Trophoblast cell (in vitro differentiated cells and primary cell): ENCODE measurements around the gene MBNL3.

Source experiments
- DNase-seq, 2 donors: peaks; one replicate each; pipeline ENCODE4 v3.0.0-alpha.2; 2016
- H2AFZ ChIP-seq: 2 replicates; pipeline ENCODE4 v1.6.1; 2013; ENCODE audit warnings: low read length, moderate library complexity, mild to moderate bottlenecking; ENCODE audit not compliant: insufficient read depth, poor library complexity
- H2AK5ac ChIP-seq: 2 replicates; pipeline ENCODE4 v1.6.1; 2013; ENCODE audit warnings: mild to moderate bottlenecking, low read length
- H2BK120ac ChIP-seq: 2 replicates; pipeline ENCODE4 v1.6.1; 2013; ENCODE audit warnings: low read length, mild to moderate bottlenecking, moderate library complexity; ENCODE audit not compliant: insufficient read depth, poor library complexity
- H2BK12ac ChIP-seq: 2 replicates; pipeline ENCODE4 v1.6.1; 2013; ENCODE audit warnings: mild to moderate bottlenecking, low read length, moderate library complexity
- H2BK5ac ChIP-seq: 2 replicates; pipeline ENCODE4 v1.6.1; 2013; ENCODE audit warnings: low read length, low read depth, moderate library complexity, mild to moderate bottlenecking; ENCODE audit not compliant: poor library complexity
- H3K14ac ChIP-seq: 2 replicates; pipeline ENCODE4 v1.6.1; 2013; ENCODE audit warnings: mild to moderate bottlenecking, low read length
- H3K18ac ChIP-seq: 2 replicates; pipeline ENCODE4 v1.6.1; 2013; ENCODE audit warnings: mild to moderate bottlenecking, low read length
- H3K23ac ChIP-seq: 2 replicates; pipeline ENCODE4 v1.6.1; 2013; ENCODE audit warnings: low read length
- H3K27ac ChIP-seq: 2 replicates; pipeline ENCODE4 v1.5.1; 2013; ENCODE audit warnings: low read depth, mild to moderate bottlenecking, inconsistent platforms, low read length, moderate library complexity
- H3K27me3 ChIP-seq: 2 replicates; pipeline ENCODE4 v1.6.1; 2013; ENCODE audit warnings: inconsistent platforms, mild to moderate bottlenecking, low read length, moderate library complexity; ENCODE audit not compliant: insufficient read depth
- H3K36me3 ChIP-seq, 2 experiments: 1 replicate in 1 of 2; 2 replicates in 1 of 2; pipeline ENCODE4 v1.6.1; 2013; ENCODE audit warnings: low read length in 2 of 2, mild to moderate bottlenecking in 2 of 2, moderate library complexity in 1 of 2; ENCODE audit not compliant: insufficient read depth in 2 of 2, control insufficient read depth in 1 of 2
- H3K4ac ChIP-seq: 2 replicates; pipeline ENCODE4 v1.6.1; 2013; ENCODE audit warnings: low read depth, mild to moderate bottlenecking, low read length, moderate library complexity
- H3K4me1 ChIP-seq, 2 experiments: 1 replicate in 1 of 2; 2 replicates in 1 of 2; pipeline ENCODE4 v1.6.1; 2013; ENCODE audit warnings: low read length in 2 of 2, mild to moderate bottlenecking in 2 of 2, moderate library complexity in 1 of 2; ENCODE audit not compliant: insufficient read depth in 2 of 2, control insufficient read depth in 1 of 2
- H3K4me2 ChIP-seq: 2 replicates; pipeline ENCODE4 v1.6.1; 2013; ENCODE audit warnings: inconsistent platforms, mild to moderate bottlenecking, low read length, moderate library complexity
- H3K4me3 ChIP-seq: 2 replicates; pipeline ENCODE4 v1.5.1; 2013; ENCODE audit warnings: mild to moderate bottlenecking, low read depth, low read length, inconsistent platforms
- H3K79me1 ChIP-seq: one replicate; pipeline ENCODE4 v1.6.1; 2013; ENCODE audit warnings: low read length
- H3K79me2 ChIP-seq: 2 replicates; pipeline ENCODE4 v1.6.1; 2013; ENCODE audit warnings: low read length, mild to moderate bottlenecking; ENCODE audit not compliant: control insufficient read depth, insufficient read depth, poor library complexity
- H3K9ac ChIP-seq: 2 replicates; pipeline ENCODE4 v1.6.1; 2013; ENCODE audit warnings: mild to moderate bottlenecking, low read length
- H3K9me3 ChIP-seq: 2 replicates; pipeline ENCODE4 v1.6.1; 2013; ENCODE audit warnings: low read depth, mild to moderate bottlenecking, control low read depth, inconsistent platforms, low read length; ENCODE audit not compliant: insufficient read depth
- H4K12ac ChIP-seq: 2 replicates; pipeline ENCODE4 v1.6.1; 2013; ENCODE audit warnings: low read depth, mild to moderate bottlenecking, low read length, moderate library complexity
- H4K8ac ChIP-seq: 2 replicates; pipeline ENCODE4 v1.6.1; 2013; ENCODE audit warnings: low read depth, mild to moderate bottlenecking, low read length, moderate library complexity
- H4K91ac ChIP-seq: one replicate; pipeline ENCODE4 v1.6.1; 2013; ENCODE audit warnings: low read depth, mild to moderate bottlenecking, low read length, moderate library complexity
- WGBS: extraction: QIAGEN DNeasy Blood & Tissue Kit; methylation state at CpG from one replicate; pipeline ENCODE4 v1.1.7; 2013; ENCODE audit warnings: missing lambda C conversion rate; ENCODE audit not compliant: insufficient read length, insufficient coverage; ENCODE audit errors: extremely low coverage; 5-methylcytosine and 5-hydroxymethylcytosine counted together

The MBNL3 gene

DNA sequence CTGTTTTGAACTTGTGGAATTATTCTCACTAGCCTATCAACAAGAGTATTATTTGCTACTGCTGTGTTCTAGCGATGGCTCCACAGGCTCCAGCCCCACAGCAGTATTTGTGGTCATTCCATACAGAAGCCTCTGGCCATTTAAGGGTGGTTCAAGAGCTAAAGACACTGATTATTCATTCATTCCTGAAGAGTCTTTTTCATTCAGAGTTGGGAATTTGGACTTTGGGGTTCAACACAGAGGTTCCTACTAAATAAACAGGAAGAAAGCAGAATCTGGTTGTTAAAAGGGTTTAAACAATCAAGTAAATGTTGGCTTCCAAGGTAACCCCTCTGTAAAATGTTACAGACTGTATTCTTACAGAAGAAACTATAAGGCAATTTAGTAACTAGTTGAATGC, 4.3 kb upstream of the MBNL3 start:
- H3K4me2 ChIP-seq: no peak overlapping the region
- no peak for DNase-seq
- H2AFZ ChIP-seq: no peak overlapping the region
- no peak overlapping the region for H2BK120ac ChIP-seq
- H3K27ac ChIP-seq: no peak overlapping the region
- no peak overlapping the region for H2AK5ac ChIP-seq
- no peak overlapping the region for H3K23ac ChIP-seq
- H3K36me3 ChIP-seq: no peaks in the 10 kb centered on the region
- no peaks in the 10 kb centered on the region for H3K27me3 ChIP-seq
- no peak overlapping the region for H4K91ac ChIP-seq
- peaks cover 0 to 4% of the 10 kb centered on the region in 2 experiments for H3K4me1 ChIP-seq
- H3K4me3 ChIP-seq: no peak overlapping the region
- no peak overlapping the region for H2BK12ac ChIP-seq
- no peak overlapping the region for H3K14ac ChIP-seq
- no peaks in the 10 kb centered on the region for H3K79me2 ChIP-seq
- no peak overlapping the region for H2BK5ac ChIP-seq
- H3K79me1 ChIP-seq: peaks cover 2% of the 10 kb centered on the region
- H3K9me3 ChIP-seq: no peaks in the 10 kb centered on the region
- no peak overlapping the region for H3K9ac ChIP-seq
- no peak overlapping the region for H3K18ac ChIP-seq
- no peak overlapping the region for H3K4ac ChIP-seq
- no peak overlapping the region for H4K8ac ChIP-seq
- no peak overlapping the region for H4K12ac ChIP-seq
- WGBS: no CpG with 5 or more reads among the region's 1 CpG

DNA sequence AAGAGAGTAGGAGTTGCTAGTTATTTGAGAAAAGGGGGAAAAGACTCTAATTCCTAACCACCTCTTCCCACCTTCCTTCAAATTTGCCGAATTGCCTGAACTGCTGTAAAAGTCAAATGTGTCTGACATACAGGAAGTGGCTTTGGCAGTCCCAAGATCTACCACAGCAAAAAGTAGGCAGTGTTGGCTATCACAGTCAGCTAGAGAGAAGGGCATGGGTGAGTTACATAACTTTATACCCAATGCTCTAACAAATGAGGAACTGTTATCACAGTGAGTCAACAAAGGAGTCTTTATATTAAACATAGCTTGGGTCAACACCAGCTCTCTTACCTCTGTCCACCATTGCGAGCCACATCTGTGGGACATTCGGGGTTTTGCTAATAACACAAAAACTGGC, 2.4 kb upstream of the MBNL3 start:
- Histone ChIP-seq H3K27ac (no peak overlapping the region), H3K36me3 (no peaks in the 10 kb centered on the region), H3K4me1 (no peaks in the 10 kb centered on the region), H4K12ac (no peak overlapping the region), H3K4me2 (no peak overlapping the region), H2BK5ac (no peak overlapping the region), H2BK120ac (no peak overlapping the region), H3K9ac (no peak overlapping the region), H3K79me1 (peaks cover 2% of the 10 kb centered on the region), H2AFZ (no peak overlapping the region), H3K18ac (no peak overlapping the region), H3K4me3 (no peak overlapping the region), H2AK5ac (no peak overlapping the region), H2BK12ac (no peak overlapping the region), H3K14ac (no peak overlapping the region), H3K9me3 (no peaks in the 10 kb centered on the region), H3K79me2 (no peaks in the 10 kb centered on the region), H3K23ac (no peak overlapping the region), H3K4ac (no peak overlapping the region), H3K27me3 (no peaks in the 10 kb centered on the region), H4K8ac (no peak overlapping the region), H4K91ac (no peak overlapping the region)
- WGBS: no CpG with 5 or more reads among the region's 3 CpGs
- peak; percentile 2 to 23 for DNase-seq

DNA sequence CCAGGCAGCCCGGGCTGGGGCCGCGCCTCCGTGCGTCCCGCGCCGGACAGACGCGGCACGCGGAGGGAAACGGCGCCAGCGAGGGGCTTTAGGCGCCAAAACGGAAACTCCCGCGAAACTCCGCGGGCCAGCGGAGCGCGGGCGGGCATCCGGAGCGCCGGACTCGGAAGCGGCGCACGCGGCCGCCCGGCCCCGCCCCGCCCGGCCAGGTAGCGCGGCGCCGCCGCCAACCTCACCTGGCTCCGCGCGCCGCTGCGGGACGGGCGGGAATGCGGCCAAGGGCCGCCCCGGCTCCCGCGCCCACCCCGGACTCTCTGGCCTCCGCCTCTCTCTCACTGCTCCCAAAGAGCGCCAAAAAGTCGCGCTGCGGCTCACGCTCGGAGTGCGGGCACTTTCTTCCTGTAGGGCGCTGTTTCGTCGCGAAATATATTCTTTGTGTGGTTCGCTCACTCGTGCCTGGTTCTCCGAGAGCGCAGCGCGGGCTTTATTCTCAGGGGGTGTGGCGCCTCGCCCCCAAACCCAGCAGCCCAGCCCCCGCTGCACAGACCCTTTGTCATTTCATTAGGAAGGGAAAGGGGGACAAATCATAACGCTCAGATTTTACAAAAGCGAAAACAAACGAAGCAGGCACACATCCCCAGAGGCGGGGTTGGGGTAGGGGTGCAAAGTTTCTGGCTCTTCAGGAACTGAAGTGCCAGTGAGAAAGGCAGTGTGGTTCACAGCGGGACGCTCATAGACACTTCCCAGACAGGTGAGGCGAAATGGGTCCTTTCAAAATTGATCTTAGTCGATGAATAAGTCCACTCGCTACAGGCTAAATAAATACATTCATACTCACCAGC, 961 bp upstream of the MBNL3 start:
- Histone ChIP-seq H3K4me2 (peak overlapping the region; percentile 90), H3K27ac (peak overlapping the region; percentile 17), H4K8ac (peak overlapping the region; percentile 73), H3K4ac (no peak overlapping the region), H2AFZ (peak overlapping the region; percentile 54), H3K79me2 (no peaks in the 10 kb centered on the region), H3K9ac (peak overlapping the region; percentile 66), H3K23ac (no peak overlapping the region), H2BK12ac (no peak overlapping the region), H2AK5ac (no peak overlapping the region), H4K91ac (peak overlapping the region; percentile 77), H3K36me3 (no peaks in the 10 kb centered on the region), H3K27me3 (no peaks in the 10 kb centered on the region), H3K4me3 (peak overlapping the region; percentile 80), H2BK120ac (peak overlapping the region; percentile 83), H4K12ac (peak overlapping the region; percentile 84), H3K79me1 (peaks cover 2% of the 10 kb centered on the region), H2BK5ac (peak overlapping the region; percentile 40), H3K14ac (peak overlapping the region; percentile 56), H3K18ac (peak overlapping the region; percentile 71), H3K4me1 (no peaks in the 10 kb centered on the region), H3K9me3 (no peaks in the 10 kb centered on the region)
- WGBS: no CpG with 5 or more reads among the region's 86 CpGs
- peak; percentile 7 to 50 for DNase-seq

DNA sequence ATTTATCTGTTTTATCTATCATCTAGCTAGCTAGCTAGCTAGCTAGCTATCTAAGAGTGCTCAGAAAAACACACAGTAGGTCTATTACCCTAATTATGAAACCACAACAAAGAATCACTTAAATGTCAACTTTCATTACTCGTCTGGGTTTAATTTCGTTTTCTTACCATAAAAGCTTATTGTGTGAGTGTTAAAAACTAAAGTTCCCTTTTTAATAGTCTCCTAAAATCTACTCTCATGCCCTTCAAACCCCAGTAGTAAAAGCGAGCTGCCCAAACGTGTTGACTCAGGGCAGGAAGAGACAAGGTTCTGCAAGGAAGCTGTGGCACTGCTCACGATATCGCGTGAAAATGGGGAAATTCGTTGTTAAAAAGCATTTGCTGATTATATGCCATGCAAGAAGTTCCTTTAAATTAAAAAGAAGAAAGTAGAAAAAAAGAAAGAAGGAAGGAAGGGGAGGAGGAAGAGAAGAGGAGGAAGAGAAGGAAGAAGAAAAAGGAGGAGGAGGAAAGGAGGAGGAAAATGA, 595 bp downstream of the MBNL3 start:
- no peak overlapping the region for H4K12ac ChIP-seq
- no peaks in the 10 kb centered on the region for H3K36me3 ChIP-seq
- no peak overlapping the region for H3K23ac ChIP-seq
- no peak overlapping the region for H3K27ac ChIP-seq
- no peak overlapping the region for H2BK12ac ChIP-seq
- H4K91ac ChIP-seq: no peak overlapping the region
- DNase-seq: peak in 1 of 2 donors; percentile 47
- H3K4me2 ChIP-seq: peak overlapping the region; percentile 90
- H3K9me3 ChIP-seq: no peaks in the 10 kb centered on the region
- no peak overlapping the region for H2AK5ac ChIP-seq
- H4K8ac ChIP-seq: no peak overlapping the region
- H2AFZ ChIP-seq: no peak overlapping the region
- H3K9ac ChIP-seq: no peak overlapping the region
- no peak overlapping the region for H2BK120ac ChIP-seq
- H3K27me3 ChIP-seq: no peaks in the 10 kb centered on the region
- H3K79me1 ChIP-seq: peaks cover 2% of the 10 kb centered on the region
- no peaks in the 10 kb centered on the region for H3K79me2 ChIP-seq
- no peak overlapping the region for H3K18ac ChIP-seq
- no peak overlapping the region for H3K14ac ChIP-seq
- H2BK5ac ChIP-seq: no peak overlapping the region
- WGBS: no CpG with 5 or more reads among the region's 8 CpGs
- no peak overlapping the region for H3K4ac ChIP-seq
- no peaks in the 10 kb centered on the region for H3K4me1 ChIP-seq
- no peak overlapping the region for H3K4me3 ChIP-seq
